HPDE6-E6E7 (cell line): ENCODE results near the gene KLHL28.

Source experiments
- DNase-seq: peaks from one replicate; pipeline ENCODE4 v3.0.0; 2011; ENCODE audit warnings: missing footprints; ENCODE audit errors: extremely low spot score

Gene KLHL28

GRCh38 chr14:44960646-44961045, 1.1 kb downstream of the KLHL28 start:
- no peak for DNase-seq

- no peak for DNase-seq
Measured at GRCh38 chr14:44960146-44960545, 1.6 kb downstream of the KLHL28 start.

GRCh38 chr14:44959538-44959937, 2.2 kb downstream of the KLHL28 start:
- DNase-seq: no peak

- no peak for DNase-seq
Measured at GRCh38 chr14:44956866-44957265, 4.9 kb downstream of the KLHL28 start.

- no peak for DNase-seq
Measured at GRCh38 chr14:44955528-44955927, 6.2 kb downstream of the KLHL28 start.

DNA sequence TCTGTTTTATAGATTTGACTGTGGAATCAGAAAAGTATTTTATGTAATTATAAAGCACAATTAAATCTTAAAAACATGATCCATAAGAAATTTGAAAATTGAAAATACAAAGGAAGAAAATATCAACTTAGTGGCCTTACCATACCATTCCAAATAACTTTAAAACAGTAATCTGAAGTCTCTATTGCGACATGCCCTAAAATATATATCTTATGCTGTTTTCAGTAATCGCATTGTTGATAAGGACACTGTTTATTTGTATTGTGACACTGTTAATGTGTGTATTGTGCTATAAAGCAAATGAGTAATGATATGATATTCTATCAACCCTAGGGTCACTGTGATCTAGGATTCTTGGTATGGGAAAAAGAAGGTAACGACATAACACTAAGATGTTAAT, 7.0 kb downstream of the KLHL28 start:
- no peak for DNase-seq

- no peak for DNase-seq
Measured at GRCh38 chr14:44952391-44953110, 9.2 kb downstream of the KLHL28 start.

DNA sequence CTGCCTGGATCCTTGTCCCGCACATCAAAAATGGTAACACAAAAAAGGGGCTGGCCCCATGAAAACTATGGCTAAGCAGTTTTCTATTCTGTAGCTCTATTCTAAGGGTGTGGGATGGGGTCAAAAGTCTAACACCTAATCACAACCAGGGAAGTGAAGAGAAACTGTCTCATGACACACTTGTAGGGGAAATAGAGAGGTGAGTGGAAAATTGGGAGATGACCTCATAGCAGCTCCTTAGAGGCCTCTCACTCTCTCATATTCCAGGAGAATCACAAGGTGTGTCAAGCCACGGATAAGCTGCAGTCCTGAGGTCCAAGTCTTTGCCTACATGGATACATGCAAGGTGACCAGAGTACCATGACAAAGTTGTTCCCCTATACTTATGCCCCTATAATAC, 10.7 kb downstream of the KLHL28 start:
- no peak for DNase-seq

DNA sequence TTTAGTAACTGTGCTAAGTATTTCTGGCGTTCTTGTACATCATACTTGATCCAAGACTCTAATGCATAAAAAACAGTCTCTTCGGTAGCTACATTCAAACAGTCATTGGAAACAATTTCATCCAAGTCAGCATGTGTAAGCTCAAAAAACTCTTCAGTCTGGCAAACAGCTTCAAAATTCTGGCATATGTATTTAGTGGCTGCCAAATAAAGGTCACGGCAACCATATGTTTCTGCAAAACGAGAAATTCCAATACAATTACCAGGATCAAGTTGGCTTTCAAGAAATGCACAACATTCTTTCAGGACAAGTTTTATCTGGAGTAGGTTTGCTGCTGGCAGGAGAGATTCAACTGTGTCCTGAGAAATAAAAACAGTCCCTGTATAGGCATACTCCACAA, 16.5 kb downstream of the KLHL28 start:
- no peak for DNase-seq

- no peak for DNase-seq
Measured at GRCh38 chr14:44944107-44944506, 17.6 kb downstream of the KLHL28 start.

DNA sequence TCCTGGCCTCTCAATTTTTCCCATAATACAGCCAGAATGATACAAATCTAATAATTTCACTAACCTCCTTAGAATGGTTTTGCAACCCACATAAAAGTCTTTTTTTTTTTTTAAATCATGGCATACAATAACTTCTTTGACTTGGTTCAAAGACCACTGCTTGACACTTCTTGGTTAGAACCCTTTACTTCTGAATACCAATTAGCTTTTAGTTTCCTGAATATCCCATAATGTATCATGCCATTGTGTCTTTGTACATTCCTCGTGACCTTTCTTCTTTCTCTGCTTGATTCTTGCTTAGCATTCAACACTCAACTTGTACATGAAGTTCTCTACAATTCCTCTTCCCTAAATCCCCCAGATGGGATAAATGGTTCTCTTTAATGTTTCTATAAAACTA, 19.3 kb downstream of the KLHL28 start:
- no peak for DNase-seq

DNA sequence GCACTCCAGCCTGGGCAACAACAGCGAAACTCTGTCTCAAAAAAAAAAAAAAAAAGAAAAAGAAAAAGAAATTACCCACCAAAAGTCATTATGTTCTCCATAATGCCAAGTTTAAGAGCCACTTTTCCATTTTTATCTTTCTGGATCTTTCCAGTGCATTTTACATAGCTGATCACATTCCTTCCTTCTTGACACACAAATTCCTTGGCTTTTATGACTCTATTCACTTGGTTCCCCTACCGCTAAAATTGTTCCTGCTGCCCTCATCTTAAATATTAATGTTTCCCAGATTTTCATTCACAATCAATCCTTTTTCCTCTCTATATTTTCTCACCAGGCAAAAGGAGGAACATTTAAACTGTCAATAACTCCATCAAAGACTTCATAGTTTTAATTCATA, 20.2 kb downstream of the KLHL28 start:
- DNase-seq: no peak

DNA sequence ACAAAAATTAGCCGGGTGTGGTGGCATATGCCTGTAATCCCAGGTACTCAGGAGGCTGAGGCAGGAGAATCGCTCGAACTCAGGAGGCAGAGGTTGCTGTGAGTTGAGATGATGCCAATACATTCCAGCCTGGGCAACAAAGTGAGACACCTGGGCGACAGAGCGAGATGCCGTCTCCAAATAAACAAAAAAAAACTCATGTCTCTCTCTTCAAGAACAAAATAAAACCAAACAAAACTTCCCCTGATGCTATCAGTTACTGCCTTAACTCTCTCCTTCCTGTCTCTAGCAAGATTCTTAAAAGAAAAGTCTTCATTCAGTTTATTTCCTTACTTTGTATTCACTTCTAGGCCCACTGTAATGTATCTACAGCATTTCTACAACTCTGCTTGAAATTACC, 20.8 kb downstream of the KLHL28 start:
- no peak for DNase-seq

DNA sequence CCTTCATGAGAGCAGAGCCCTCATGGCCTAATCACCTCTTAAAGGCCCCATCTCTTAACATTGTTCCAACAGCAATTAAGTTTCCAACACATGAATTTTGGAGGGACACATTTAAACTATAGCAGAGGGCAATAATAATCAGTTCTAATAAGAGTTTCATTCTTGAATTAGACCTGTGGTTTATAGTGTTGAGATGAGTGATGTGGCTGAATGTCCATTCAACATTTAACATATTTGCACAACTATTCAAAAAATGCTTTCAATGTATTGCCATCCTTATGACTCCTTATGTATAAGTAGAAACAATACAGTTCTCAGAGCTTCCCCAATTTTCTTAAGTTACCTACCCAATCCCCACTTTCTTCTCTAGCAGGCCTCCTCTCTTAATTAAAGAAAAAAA, 21.5 kb downstream of the KLHL28 start:
- no peak for DNase-seq

DNA sequence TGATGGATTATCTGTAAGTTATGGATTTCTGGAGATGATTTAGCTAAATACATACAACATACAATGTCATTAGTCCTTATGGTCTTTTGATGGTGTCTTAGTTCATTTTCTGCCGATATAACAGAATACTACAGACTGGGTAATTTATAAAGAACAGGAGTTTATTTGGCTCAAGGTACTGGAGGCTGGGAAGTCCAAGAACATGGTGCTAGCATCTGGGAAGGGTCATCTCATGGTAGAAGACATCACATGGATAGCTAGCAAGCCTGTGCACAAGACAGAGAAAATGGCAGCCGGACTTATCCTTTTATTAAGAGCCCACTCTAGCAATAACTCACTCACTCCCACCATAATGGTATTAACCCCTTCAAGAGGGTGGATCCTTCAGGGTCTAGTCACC, 24.2 kb downstream of the KLHL28 start:
- no peak for DNase-seq

- no peak for DNase-seq
Measured at GRCh38 chr14:44935155-44935554, 26.6 kb downstream of the KLHL28 start.

DNA sequence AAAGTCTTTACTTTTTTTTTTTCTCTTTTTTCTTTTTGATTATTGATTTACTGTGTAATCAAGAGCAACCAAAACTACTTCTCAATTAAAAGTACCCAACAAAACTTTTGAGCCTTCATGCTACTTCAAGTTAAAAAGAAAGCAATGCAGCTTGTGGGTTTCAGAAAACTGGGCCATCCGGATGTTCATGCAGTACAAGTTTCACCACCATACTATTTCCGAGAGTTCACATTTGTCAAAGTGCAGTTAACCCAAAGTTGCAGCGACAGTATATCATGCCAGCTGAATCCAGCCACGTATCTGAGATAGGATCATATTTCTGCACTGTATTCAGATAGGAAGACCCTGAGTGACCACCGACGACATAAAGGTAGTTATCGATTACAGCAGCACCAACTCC, 33.0 kb downstream of the KLHL28 start:
- no peak for DNase-seq

GRCh38 chr14:44914849-44915248, 46.9 kb downstream of the KLHL28 start:
- no peak for DNase-seq

DNA sequence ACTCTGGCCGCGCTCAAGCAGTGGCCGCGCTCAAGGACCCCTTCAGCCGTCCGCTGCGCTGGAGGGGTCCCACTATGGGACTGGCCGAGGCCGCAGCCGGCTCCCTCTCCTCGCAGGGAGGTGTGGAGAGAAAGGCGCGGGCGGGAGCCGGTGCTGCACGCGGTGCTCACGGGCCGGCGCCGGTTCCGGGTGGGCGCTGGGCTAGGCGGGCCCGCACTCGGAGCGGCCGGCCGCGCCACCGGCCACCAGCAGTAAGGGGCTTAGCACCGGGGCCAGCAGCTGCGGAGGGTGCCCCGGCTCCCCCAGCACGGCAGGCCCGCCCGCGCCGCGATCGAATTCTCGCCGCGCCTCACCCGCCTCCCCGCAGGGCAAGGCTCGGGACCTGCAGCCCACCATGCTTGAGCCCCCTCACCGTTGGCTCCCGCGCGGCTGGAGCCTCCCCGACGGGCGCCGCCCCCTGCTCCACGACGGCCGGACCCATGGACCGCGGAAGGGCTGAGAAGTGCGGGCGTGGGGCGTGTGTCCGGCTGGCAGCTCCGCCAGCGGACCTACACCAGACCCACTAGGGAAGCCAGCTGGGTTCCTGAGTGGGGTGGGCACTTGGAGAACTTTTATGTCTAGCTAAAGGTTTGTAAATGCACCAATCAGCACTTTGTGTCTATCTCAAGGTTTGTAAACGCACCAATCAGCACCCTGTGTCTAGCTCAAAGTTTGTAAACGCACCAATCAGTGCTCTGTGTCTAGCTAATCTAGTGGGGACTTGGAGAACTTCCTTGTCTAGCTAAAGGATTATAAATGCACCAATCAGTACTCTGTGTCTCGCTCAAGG, 49.5 kb downstream of the KLHL28 start:
- DNase-seq: no peak

DNA sequence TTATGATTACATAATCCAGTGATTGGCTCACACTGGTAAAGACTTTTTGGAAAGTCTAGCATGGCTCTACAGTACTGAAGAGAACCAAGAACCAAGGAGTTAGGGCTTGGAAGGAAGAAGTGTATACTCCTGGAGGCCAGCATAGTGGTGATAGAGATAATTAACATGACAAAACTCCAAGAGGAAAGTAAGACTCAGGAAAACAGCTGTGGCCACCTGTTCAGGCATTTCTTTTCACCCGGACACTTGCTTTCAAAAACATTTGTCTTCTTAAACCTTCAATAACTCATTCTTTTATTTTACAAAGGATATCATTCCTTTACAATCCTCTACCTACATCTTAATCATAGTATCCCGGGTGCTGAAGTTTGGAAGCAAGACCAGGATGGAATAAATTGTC, 50.9 kb downstream of the KLHL28 start:
- DNase-seq: no peak

DNA sequence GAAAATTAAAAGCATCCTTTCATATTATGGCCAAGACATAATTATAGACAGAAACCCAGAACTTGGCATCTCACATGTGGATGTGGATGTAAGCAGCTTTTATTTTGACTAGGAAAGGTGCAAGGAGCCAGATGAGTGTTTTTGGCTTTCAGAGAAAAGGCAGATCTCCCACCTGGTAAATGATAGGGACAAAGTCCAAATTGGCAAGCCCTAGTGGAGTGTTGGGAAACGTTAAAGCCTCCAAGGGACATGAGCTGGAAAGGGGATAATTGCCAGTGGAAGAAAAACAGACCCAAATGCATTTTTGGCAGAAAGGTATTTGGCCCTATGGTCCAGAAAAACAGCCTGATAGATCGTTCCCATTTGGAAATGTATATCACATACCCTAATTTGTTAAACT, 60.1 kb downstream of the KLHL28 start:
- no peak for DNase-seq

DNA sequence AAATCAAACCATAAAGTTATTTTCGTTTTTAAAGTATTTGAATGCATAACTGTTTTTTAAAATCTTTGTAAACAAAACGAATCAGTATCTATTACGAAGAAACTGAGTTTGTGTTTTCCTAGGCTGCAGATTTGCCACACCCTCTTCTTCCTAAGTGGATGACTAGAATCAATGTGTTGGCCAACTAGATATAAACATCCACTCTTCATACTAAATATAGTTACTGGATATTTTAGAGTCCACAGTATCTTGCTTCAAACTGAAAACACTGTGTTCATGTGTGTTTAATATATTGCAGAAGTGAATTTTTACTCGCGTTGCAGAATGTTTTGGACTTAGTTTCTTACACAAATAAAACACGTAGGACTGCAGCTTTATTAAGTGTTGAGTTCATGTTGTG, 63.2 kb downstream of the KLHL28 start:
- no peak for DNase-seq

GRCh38 chr14:44897845-44898151, 63.9 kb downstream of the KLHL28 start:
- DNase-seq: peak; percentile 22
